IPS DF 19.7 (cell line): Measurements from ENCODE around the gene TFR2.

Experiments used
- DNase-seq: peaks from one replicate; pipeline ENCODE4 v3.0.0-alpha.2; 2013; ENCODE audit warnings: low read depth, low spot score

TFR2 gene

DNA sequence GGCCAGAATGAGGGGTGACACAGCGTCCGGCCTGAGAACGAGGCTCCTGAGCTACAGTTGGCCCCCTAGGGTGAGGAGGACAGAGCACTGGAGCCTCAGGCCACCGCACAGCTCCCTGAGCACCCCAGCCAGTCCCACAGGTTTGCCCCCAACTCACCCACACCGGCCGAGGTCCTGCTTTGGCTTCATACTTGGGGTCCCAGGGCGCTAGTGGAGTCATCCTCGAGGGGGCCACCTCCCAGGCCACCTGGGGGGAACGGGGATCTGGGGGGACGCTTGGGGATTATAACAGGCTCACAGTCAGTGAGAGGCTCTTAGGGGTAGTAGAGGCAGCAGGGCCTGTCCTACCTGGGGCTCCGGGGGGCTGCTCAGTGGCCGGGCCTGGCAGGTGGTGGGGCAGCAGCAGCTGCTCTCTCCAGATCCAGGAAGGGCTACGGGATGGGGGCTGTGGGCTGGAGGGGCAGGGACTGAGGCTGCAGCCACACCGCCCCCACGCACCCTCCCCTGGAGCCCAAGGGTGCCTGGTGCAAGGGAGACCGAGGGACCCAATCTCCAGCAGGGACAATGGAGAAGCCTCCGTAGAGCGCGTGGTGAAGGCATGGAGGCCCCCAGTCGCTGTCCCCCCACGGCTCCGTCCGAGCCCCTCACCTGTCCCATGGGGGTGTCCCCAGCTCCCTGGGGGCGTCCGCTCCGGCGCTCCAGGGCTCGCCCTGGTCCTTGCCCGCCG is 68.2 kb downstream of the TFR2 start:
- DNase-seq, result no peak

GRCh38 chr7:100572281-100572948 is 68.9 kb downstream of the TFR2 start:
- no peak for DNase-seq

GRCh38 chr7:100571829-100572116 is 69.6 kb downstream of the TFR2 start:
- DNase-seq, result no peak

DNA sequence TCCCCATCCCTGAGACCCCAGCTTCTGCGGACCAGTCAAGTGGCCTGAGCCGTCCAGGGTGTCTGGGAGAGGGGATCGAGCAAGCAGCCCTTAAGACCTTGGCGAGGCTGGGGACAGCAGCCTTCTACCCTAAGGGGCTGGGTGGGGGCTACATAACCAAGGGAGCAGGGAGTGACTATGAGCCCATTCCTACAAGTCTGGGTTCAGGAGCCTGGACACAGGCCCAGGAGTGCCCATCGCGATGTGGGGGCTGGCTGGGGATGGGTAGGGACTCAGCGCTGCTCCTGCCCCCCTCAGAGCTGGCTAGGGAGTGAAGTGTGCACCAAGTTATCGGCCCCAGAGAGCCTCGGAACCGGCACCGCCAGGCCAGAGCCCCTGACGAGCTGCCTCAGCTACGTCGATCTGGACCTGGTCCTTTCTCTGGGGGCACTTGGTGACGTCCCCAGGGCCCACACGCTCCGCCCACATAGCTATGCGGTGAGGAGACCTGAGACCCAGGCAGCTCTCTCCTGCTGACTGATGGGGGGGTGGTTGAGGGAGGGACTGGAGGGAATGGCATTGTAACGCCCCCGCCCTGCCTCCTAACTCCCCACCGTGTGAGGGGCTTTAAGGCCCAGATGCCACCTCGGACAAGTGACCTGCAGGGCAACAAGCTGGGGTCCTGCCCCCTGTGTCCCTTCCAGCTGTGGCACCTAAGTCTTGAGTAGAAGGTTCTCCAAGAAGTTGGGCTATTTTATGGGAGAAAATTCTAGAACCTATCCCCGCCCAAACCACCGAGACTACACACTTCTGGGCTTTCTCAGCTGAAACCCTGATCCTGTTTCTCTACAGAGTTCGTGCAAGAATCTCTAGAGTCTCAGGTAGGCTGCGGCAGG is 70.2 kb downstream of the TFR2 start:
- DNase-seq, result no peak
